ENCODE measurements around the gene PTPRD.

Gene PTPRD

DNA sequence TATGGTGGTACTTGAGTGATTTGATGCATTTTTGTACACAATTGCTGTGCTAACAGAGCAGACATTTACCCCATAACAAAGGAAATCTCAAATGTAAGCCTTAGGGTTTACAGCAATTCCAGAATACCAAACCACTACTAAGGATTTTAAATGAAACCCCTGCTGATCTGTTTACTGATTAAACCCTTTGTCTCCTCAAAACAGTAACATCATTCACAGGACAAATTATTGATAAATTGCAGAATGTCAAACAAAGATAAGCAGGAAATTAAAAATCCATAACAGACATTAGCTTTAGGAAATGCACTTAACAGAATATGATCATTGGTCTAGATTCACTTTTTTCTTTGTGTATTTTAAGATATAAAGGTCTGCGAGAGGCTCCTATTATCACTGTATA, 1796.9 kb downstream of the PTPRD start:
- TF ChIP-seq, protein P1, sequence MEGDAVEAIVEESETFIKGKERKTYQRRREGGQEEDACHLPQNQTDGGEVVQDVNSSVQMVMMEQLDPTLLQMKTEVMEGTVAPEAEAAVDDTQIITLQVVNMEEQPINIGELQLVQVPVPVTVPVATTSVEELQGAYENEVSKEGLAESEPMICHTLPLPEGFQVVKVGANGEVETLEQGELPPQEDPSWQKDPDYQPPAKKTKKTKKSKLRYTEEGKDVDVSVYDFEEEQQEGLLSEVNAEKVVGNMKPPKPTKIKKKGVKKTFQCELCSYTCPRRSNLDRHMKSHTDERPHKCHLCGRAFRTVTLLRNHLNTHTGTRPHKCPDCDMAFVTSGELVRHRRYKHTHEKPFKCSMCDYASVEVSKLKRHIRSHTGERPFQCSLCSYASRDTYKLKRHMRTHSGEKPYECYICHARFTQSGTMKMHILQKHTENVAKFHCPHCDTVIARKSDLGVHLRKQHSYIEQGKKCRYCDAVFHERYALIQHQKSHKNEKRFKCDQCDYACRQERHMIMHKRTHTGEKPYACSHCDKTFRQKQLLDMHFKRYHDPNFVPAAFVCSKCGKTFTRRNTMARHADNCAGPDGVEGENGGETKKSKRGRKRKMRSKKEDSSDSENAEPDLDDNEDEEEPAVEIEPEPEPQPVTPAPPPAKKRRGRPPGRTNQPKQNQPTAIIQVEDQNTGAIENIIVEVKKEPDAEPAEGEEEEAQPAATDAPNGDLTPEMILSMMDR (IDR thresholded peaks at IDR 0.05; ENCODE audit: insufficient read depth, low read length, poor library complexity, severe bottlenecking) = no peak
- no peak for TF ChIP-seq EZH2phosphoT487 (conservative IDR thresholded peaks at IDR 0.05; ENCODE audit: low read length)
- Histone ChIP-seq H4K20me1 (ENCODE audit: low read depth, low read length) (no peaks in the 10 kb centered on the region), H2AFZ (ENCODE audit: low read depth, low read length, severe bottlenecking) (no peak overlapping the region), H3F3A (ENCODE audit: insufficient read depth) (no peaks in the 10 kb centered on the region), H3K27ac (ENCODE audit: low read depth, low read length) (no peak overlapping the region), H3K9me3 (ENCODE audit: insufficient read depth, low read length) (no peaks in the 10 kb centered on the region), H3K27me3 (ENCODE audit: low read length) (no peaks in the 10 kb centered on the region), H3K9ac (ENCODE audit: low read length) (no peak overlapping the region), H3K79me2 (ENCODE audit: insufficient read depth, low read length) (no peaks in the 10 kb centered on the region), H3K4me3 (ENCODE audit: insufficient read depth, low read length, poor library complexity, severe bottlenecking) (no peak overlapping the region), H3K9me2 (replicated peaks; ENCODE audit: insufficient read depth, low read length) (no peaks in the 10 kb centered on the region; the same call in 1 of the 2 replicates), H3K36me3 (ENCODE audit: low read length) (no peaks in the 10 kb centered on the region), H3K4me2 (ENCODE audit: low read depth, low read length, poor library complexity, severe bottlenecking) (no peak overlapping the region)

GRCh38 chr9:8815219-8815618, 1797.6 kb downstream of the PTPRD start:
- no peaks in the 10 kb centered on the region for H3K36me3 ChIP-seq (ENCODE audit: low read length)
- no peaks in the 10 kb centered on the region for H3F3A ChIP-seq (ENCODE audit: insufficient read depth)
- H3K9me3 ChIP-seq (ENCODE audit: insufficient read depth, low read length) = no peaks in the 10 kb centered on the region
- no peaks in the 10 kb centered on the region; the same call in 1 of the 2 replicates for H3K9me2 ChIP-seq (replicated peaks; ENCODE audit: insufficient read depth, low read length)
- TF ChIP-seq, protein P1 (IDR thresholded peaks at IDR 0.05; ENCODE audit: insufficient read depth, low read length, poor library complexity, severe bottlenecking) = no peak
- no peak for TF ChIP-seq EZH2phosphoT487 (conservative IDR thresholded peaks at IDR 0.05; ENCODE audit: low read length)
- no peak overlapping the region for H3K4me2 ChIP-seq (ENCODE audit: low read depth, low read length, poor library complexity, severe bottlenecking)
- H2AFZ ChIP-seq (ENCODE audit: low read depth, low read length, severe bottlenecking) = no peak overlapping the region
- H3K4me3 ChIP-seq (ENCODE audit: insufficient read depth, low read length, poor library complexity, severe bottlenecking) = no peak overlapping the region
- no peaks in the 10 kb centered on the region for H3K79me2 ChIP-seq (ENCODE audit: insufficient read depth, low read length)
- H4K20me1 ChIP-seq (ENCODE audit: low read depth, low read length) = no peaks in the 10 kb centered on the region
- no peak overlapping the region for H3K9ac ChIP-seq (ENCODE audit: low read length)
- H3K27ac ChIP-seq (ENCODE audit: low read depth, low read length) = no peak overlapping the region
- no peaks in the 10 kb centered on the region for H3K27me3 ChIP-seq (ENCODE audit: low read length)

GRCh38 chr9:8812888-8813287, 1799.9 kb downstream of the PTPRD start:
- Histone ChIP-seq H2AFZ (ENCODE audit: low read depth, low read length, severe bottlenecking) (no peak overlapping the region), H3F3A (ENCODE audit: insufficient read depth) (no peaks in the 10 kb centered on the region), H4K20me1 (ENCODE audit: low read depth, low read length) (no peaks in the 10 kb centered on the region), H3K27me3 (ENCODE audit: low read length) (no peaks in the 10 kb centered on the region), H3K9me2 (replicated peaks; ENCODE audit: insufficient read depth, low read length) (no peaks in the 10 kb centered on the region), H3K4me2 (ENCODE audit: low read depth, low read length, poor library complexity, severe bottlenecking) (no peak overlapping the region), H3K4me3 (ENCODE audit: insufficient read depth, low read length, poor library complexity, severe bottlenecking) (no peak overlapping the region), H3K27ac (ENCODE audit: low read depth, low read length) (no peak overlapping the region), H3K9ac (ENCODE audit: low read length) (no peak overlapping the region), H3K9me3 (ENCODE audit: insufficient read depth, low read length) (no peaks in the 10 kb centered on the region), H3K36me3 (ENCODE audit: low read length) (no peaks in the 10 kb centered on the region), H3K79me2 (ENCODE audit: insufficient read depth, low read length) (no peaks in the 10 kb centered on the region)
- no peak for TF ChIP-seq EZH2phosphoT487 (conservative IDR thresholded peaks at IDR 0.05; ENCODE audit: low read length)
- TF ChIP-seq, protein P1 (IDR thresholded peaks at IDR 0.05; ENCODE audit: insufficient read depth, low read length, poor library complexity, severe bottlenecking) = no peak
